GM23338 (cell line): ENCODE data around the gene ST3GAL6. TPM values are rescaled to one million over a fixed set of nuclear protein-coding genes. Genes with fewer than 3 reads are reported as not detected.

Experiments used
- ATAC-seq: fragments of 200-7000 bp; cut with Tn5 transposase; 3 replicates; pipeline ENCODE4 v1.9.1; 2020
- DNase-seq: peaks from one replicate; pipeline ENCODE4 v3.0.0-alpha.2; 2015; ENCODE audit warnings: low spot score
- H2AFZ ChIP-seq: fragments of 200-600 bp; sonication (generic); 2 replicates; pipeline ENCODE4 v1.8.0; 2016; ENCODE audit warnings: antibody characterized with exemption, mild to moderate bottlenecking, moderate library complexity
- H3F3A ChIP-seq: fragments of 200-600 bp; sonication (generic); replicated peaks from 2 replicates; pipeline ENCODE4 v1.8.0; 2017; ENCODE audit warnings: antibody characterized with exemption, mixed run types, low read depth
- H3K27ac ChIP-seq: fragments of 200-600 bp; sonication (generic); 2 replicates; pipeline ENCODE4 v1.6.1; 2016; ENCODE audit warnings: low read depth
- H3K27me3 ChIP-seq: fragments of 200-600 bp; sonication (generic); 2 replicates; pipeline ENCODE4 v1.8.0; 2016; ENCODE audit warnings: mild to moderate bottlenecking, mixed run types, moderate library complexity; ENCODE audit not compliant: insufficient read depth
- H3K36me3 ChIP-seq: fragments of 200-600 bp; sonication (generic); 2 replicates; pipeline ENCODE4 v1.8.0; 2016; ENCODE audit warnings: mild to moderate bottlenecking; ENCODE audit not compliant: insufficient read depth
- H3K4me1 ChIP-seq: fragments of 200-600 bp; sonication (generic); 2 replicates; pipeline ENCODE4 v1.8.0; 2016; ENCODE audit warnings: mild to moderate bottlenecking, moderate library complexity; ENCODE audit not compliant: insufficient read depth
- H3K4me2 ChIP-seq: fragments of 200-600 bp; sonication (generic); 2 replicates; pipeline ENCODE4 v1.7.1; 2017; ENCODE audit warnings: mixed run types
- H3K4me3 ChIP-seq: fragments of 200-600 bp; sonication (generic); 2 replicates; pipeline ENCODE4 v1.6.1; 2016; ENCODE audit warnings: mixed run types
- H3K79me2 ChIP-seq: fragments of 200-600 bp; sonication (generic); replicated peaks from 2 replicates; pipeline ENCODE4 v1.8.0; 2017; ENCODE audit warnings: mild to moderate bottlenecking; ENCODE audit not compliant: insufficient read depth
- H3K9me2 ChIP-seq: fragments of 200-600 bp; sonication (generic); 2 replicates; pipeline ENCODE4 v1.8.0; 2017; ENCODE audit not compliant: insufficient read depth
- H4K20me1 ChIP-seq: fragments of 200-600 bp; sonication (generic); replicated peaks from 2 replicates; pipeline ENCODE4 v1.8.0; 2017; ENCODE audit warnings: mild to moderate bottlenecking; ENCODE audit not compliant: insufficient read depth
- H3K27ac Mint-ChIP-seq: 2 replicates; pipeline ENCODE4 v1.8.0; 2020; ENCODE audit warnings: inconsistent platforms, mild to moderate bottlenecking, moderate library complexity, mixed read lengths
- H3K27me3 Mint-ChIP-seq: 3 replicates; pipeline ENCODE4 v1.8.0; 2022; ENCODE audit warnings: low read depth, mild to moderate bottlenecking, moderate library complexity, mixed read lengths, inconsistent platforms; ENCODE audit not compliant: insufficient read depth, poor library complexity
- H3K36me3 Mint-ChIP-seq: 3 replicates; pipeline ENCODE4 v1.8.0; 2021; ENCODE audit warnings: low read depth, mild to moderate bottlenecking, inconsistent platforms, moderate library complexity, mixed read lengths
- H3K4me1 Mint-ChIP-seq: 3 replicates; pipeline ENCODE4 v1.8.0; 2020; ENCODE audit warnings: mild to moderate bottlenecking, inconsistent platforms, mixed read lengths
- H3K4me3 Mint-ChIP-seq: 3 replicates; pipeline ENCODE4 v1.8.0; 2021; ENCODE audit warnings: moderate library complexity, mild to moderate bottlenecking, inconsistent platforms, mixed read lengths
- H3K9me3 Mint-ChIP-seq: 3 replicates; pipeline ENCODE4 v1.8.0; 2020; ENCODE audit warnings: moderate library complexity, mild to moderate bottlenecking, inconsistent platforms, mixed read lengths
- CTCF ChIP-seq, 2 experiments: fragments of 200-600 bp in 1 of 2; sonication (generic) in 1 of 2; conservative IDR thresholded peaks; 2 replicates each; pipeline versions ENCODE4 v1.5.1 to v1.6.1; 2016 to 2017; ENCODE audit warnings: antibody characterized with exemption in 2 of 2, low read depth in 2 of 2, mild to moderate bottlenecking in 2 of 2, moderate library complexity in 1 of 2
- ETS1 ChIP-seq: IDR thresholded peaks from 2 replicates; pipeline ENCODE4 v1.6.1; 2016; ENCODE audit warnings: antibody characterized with exemption
- EZH2 ChIP-seq: fragments of 200-600 bp; sonication (generic); IDR thresholded peaks from one replicate; pipeline ENCODE4 v1.8.0; 2017; ENCODE audit warnings: antibody characterized with exemption, mild to moderate bottlenecking, low read depth; ENCODE audit not compliant: unreplicated experiment
- EZH2phosphoT487 ChIP-seq: fragments of 200-600 bp; sonication (generic); IDR thresholded peaks from one replicate; pipeline ENCODE4 v1.8.1; 2018; ENCODE audit warnings: antibody characterized with exemption; ENCODE audit not compliant: unreplicated experiment
- JUNB ChIP-seq: IDR thresholded peaks from one replicate; pipeline ENCODE4 v1.6.1; 2016; ENCODE audit warnings: antibody characterized with exemption; ENCODE audit not compliant: unreplicated experiment
- NANOG ChIP-seq: IDR thresholded peaks from 2 replicates; pipeline ENCODE4 v1.6.1; 2016; ENCODE audit warnings: antibody characterized with exemption, borderline replicate concordance
- POLR2AphosphoS5 ChIP-seq: IDR thresholded peaks from 2 replicates; pipeline ENCODE4 v1.6.1; 2016; ENCODE audit warnings: antibody characterized with exemption, low read depth
- STAT1 ChIP-seq: IDR thresholded peaks from one replicate; pipeline ENCODE4 v1.6.1; 2016; ENCODE audit warnings: antibody characterized with exemption; ENCODE audit not compliant: unreplicated experiment
- ZNF114 ChIP-seq: fragments of 250-450 bp; sonication (Bioruptor Pico); IDR thresholded peaks from 2 replicates; pipeline ENCODE4 v1.5.0; 2020; ENCODE audit warnings: mild to moderate bottlenecking, moderate library complexity
- ZNF331 ChIP-seq: fragments of 250-450 bp; sonication (Bioruptor Pico); IDR thresholded peaks from 2 replicates; pipeline ENCODE4 v1.5.0; 2020; ENCODE audit warnings: low read depth, mild to moderate bottlenecking, moderate library complexity
- ZNF462 ChIP-seq: fragments of 250-450 bp; sonication (Bioruptor Pico); IDR thresholded peaks from 2 replicates; pipeline ENCODE4 v1.5.0; 2020; ENCODE audit warnings: mild to moderate bottlenecking, moderate library complexity
- polyA plus RNA-seq: library from polyadenylated mRNA; unstranded; fragments of >200 nt; fragmentation: Nextera tagmentation; extraction: Ambion mirVana; gene quantifications from 2 replicates; pipeline ENCODE4 v1.2.1, GENCODE V29; 2016
- total RNA-seq: library from RNA; depleted of rRNA; stranded (reverse); fragments of >200 nt; shearing (Covaris generic); gene quantifications from 2 replicates; pipeline ENCODE4 v1.2.3, GENCODE V29; 2014

Gene ST3GAL6
- total and polyA plus RNA-seq, 2 experiments from 2014 or later, result 4.7 to 8.1 TPM

GRCh38 chr3:98791341-98792325 lies 28.5 kb downstream of the ST3GAL6 start:
- peaks cover 3% of the 10 kb centered on the region; the same call in 2 of the 3 replicates for H3K4me1 Mint-ChIP-seq
- no peak for TF ChIP-seq NANOG
- TF ChIP-seq POLR2AphosphoS5, result no peak
- TF ChIP-seq EZH2phosphoT487, result no peak
- TF ChIP-seq ZNF331 (CRISPR knock-in tag), result no peak
- no peak for TF ChIP-seq ZNF114 (CRISPR knock-in tag)
- no peak for TF ChIP-seq ETS1
- TF ChIP-seq JUNB, result no peak
- no peak for TF ChIP-seq STAT1
- TF ChIP-seq EZH2, result no peak
- TF ChIP-seq CTCF (conservative IDR thresholded peaks at IDR 0.05; ENCODE audit: low read depth in 2 of 2), result no peak
- no peak for TF ChIP-seq ZNF462 (CRISPR knock-in tag)
- Histone ChIP-seq H3K9me2 (no peaks in the 10 kb centered on the region), H3K4me1 (no peaks in the 10 kb centered on the region), H3K4me2 (no peak overlapping the region), H4K20me1 (no peaks in the 10 kb centered on the region), H3K36me3 (no peaks in the 10 kb centered on the region), H2AFZ (no peak overlapping the region), H3K4me3 (no peak overlapping the region), H3K79me2 (no peaks in the 10 kb centered on the region), H3K27me3 (no peaks in the 10 kb centered on the region), H3K27ac (no peak overlapping the region), H3F3A (no peaks in the 10 kb centered on the region)
- no peak overlapping the region for H3K4me3 Mint-ChIP-seq
- no peaks in the 10 kb centered on the region for H3K27me3 Mint-ChIP-seq
- no peak for DNase-seq
- H3K36me3 Mint-ChIP-seq, result no peaks in the 10 kb centered on the region
- peak overlapping the region; percentile 64; the same call in 1 of the 2 replicates for H3K27ac Mint-ChIP-seq
- H3K9me3 Mint-ChIP-seq, result no peaks in the 10 kb centered on the region
- no peak for ATAC-seq
